CD4-positive, alpha-beta T cell treated with Interleukin-2 at 100 ng/mL for 4 hours (primary cell): ENCODE measurements around the gene TXLNG.

Experiments
- DNase-seq: peaks from one replicate; pipeline ENCODE4 v3.0.0-alpha.2; 2020; ENCODE audit warnings: low spot score

TXLNG gene

GRCh38 chrX:16839219-16839851 is 53.1 kb downstream of the TXLNG start:
- DNase-seq = no peak

- DNase-seq = no peak
Measured at GRCh38 chrX:16839852-16840460, 53.7 kb downstream of the TXLNG start.

- DNase-seq = no peak
Measured at GRCh38 chrX:16842684-16843083, 56.4 kb downstream of the TXLNG start.

- DNase-seq = no peak
Measured at GRCh38 chrX:16843208-16843909, 57.1 kb downstream of the TXLNG start.

- DNase-seq = no peak
Measured at GRCh38 chrX:16845686-16846085, 59.4 kb downstream of the TXLNG start.

GRCh38 chrX:16848541-16848940 is 62.3 kb downstream of the TXLNG start:
- DNase-seq = no peak

- DNase-seq = no peak
Measured at GRCh38 chrX:16851421-16851820, 65.2 kb downstream of the TXLNG start.

GRCh38 chrX:16851827-16852226 is 65.6 kb downstream of the TXLNG start:
- no peak for DNase-seq

- no peak for DNase-seq
Measured at GRCh38 chrX:16852617-16853179, 66.4 kb downstream of the TXLNG start.

GRCh38 chrX:16853537-16853936 is 67.3 kb downstream of the TXLNG start:
- no peak for DNase-seq

GRCh38 chrX:16855363-16856075 is 69.3 kb downstream of the TXLNG start:
- DNase-seq = no peak

GRCh38 chrX:16856076-16856404 is 69.8 kb downstream of the TXLNG start:
- DNase-seq = peak; percentile 18

- no peak for DNase-seq
Measured at GRCh38 chrX:16856744-16857143, 70.5 kb downstream of the TXLNG start.

- no peak for DNase-seq
Measured at GRCh38 chrX:16862829-16863228, 76.6 kb downstream of the TXLNG start.

GRCh38 chrX:16867947-16868346 is 81.7 kb downstream of the TXLNG start:
- DNase-seq = no peak

- no peak for DNase-seq
Measured at GRCh38 chrX:16868920-16869319, 82.7 kb downstream of the TXLNG start.

- DNase-seq = peak; percentile 34
Measured at GRCh38 chrX:16869393-16870094, 83.3 kb downstream of the TXLNG start.

GRCh38 chrX:16870095-16870861 is 84.0 kb downstream of the TXLNG start, which contains the start of gene RBBP7:
Gene RBBP7, minus strand, starts transcription at chrX:16870362. Its CDS starts 309 bp downstream, at chrX:16870053.
- DNase-seq = peak; percentile 90

GRCh38 chrX:16870862-16871815 is 84.9 kb downstream of the TXLNG start:
- DNase-seq = no peak

GRCh38 chrX:16873106-16873505 is 86.8 kb downstream of the TXLNG start:
- DNase-seq = no peak
